Ishikawa (cell line): Measurements from ENCODE around the gene PTPRM.

Experiments
- CEBPB ChIP-seq: IDR thresholded peaks from 2 replicates; pipeline ENCODE4 v1.6.1; 2012
- CREB1 ChIP-seq: IDR thresholded peaks from 2 replicates; pipeline ENCODE4 v1.6.1; 2012; ENCODE audit warnings: low read depth
- EGR1 ChIP-seq: IDR thresholded peaks from 2 replicates; pipeline ENCODE4 v1.6.1; 2012
- EP300 ChIP-seq: IDR thresholded peaks from 2 replicates; pipeline ENCODE4 v1.6.1; 2012; ENCODE audit warnings: borderline replicate concordance
- FOXM1 ChIP-seq: IDR thresholded peaks from 2 replicates; pipeline ENCODE4 v1.6.1; 2012; ENCODE audit warnings: low read depth, borderline replicate concordance
- MAX ChIP-seq: IDR thresholded peaks from 2 replicates; pipeline ENCODE4 v1.6.1; 2012
- NFIC ChIP-seq: IDR thresholded peaks from 2 replicates; pipeline ENCODE4 v1.6.1; 2012
- RAD21 ChIP-seq: IDR thresholded peaks from 2 replicates; pipeline ENCODE4 v1.6.1; 2012; ENCODE audit warnings: low read depth
- TAF1 ChIP-seq: IDR thresholded peaks from 2 replicates; pipeline ENCODE4 v1.6.1; 2012; ENCODE audit warnings: low read depth, mild to moderate bottlenecking
- TCF12 ChIP-seq: IDR thresholded peaks from 2 replicates; pipeline ENCODE4 v1.6.1; 2012; ENCODE audit warnings: low read depth
- TEAD4 ChIP-seq: IDR thresholded peaks from 2 replicates; pipeline ENCODE4 v1.6.1; 2012
- YY1 ChIP-seq: IDR thresholded peaks from 2 replicates; pipeline ENCODE4 v1.6.1; 2012; ENCODE audit warnings: low read depth
- ZBTB7A ChIP-seq: IDR thresholded peaks from 2 replicates; pipeline ENCODE4 v1.6.1; 2012; ENCODE audit warnings: low read depth
- TF ChIP-seq, protein P1 (sequence below): IDR thresholded peaks from 2 replicates; pipeline ENCODE4 v1.6.1; 2012; ENCODE audit warnings: low read depth, mild to moderate bottlenecking
- TF ChIP-seq, protein P2 (sequence below): IDR thresholded peaks from 2 replicates; pipeline ENCODE4 v1.6.1; 2012

Gene PTPRM

DNA sequence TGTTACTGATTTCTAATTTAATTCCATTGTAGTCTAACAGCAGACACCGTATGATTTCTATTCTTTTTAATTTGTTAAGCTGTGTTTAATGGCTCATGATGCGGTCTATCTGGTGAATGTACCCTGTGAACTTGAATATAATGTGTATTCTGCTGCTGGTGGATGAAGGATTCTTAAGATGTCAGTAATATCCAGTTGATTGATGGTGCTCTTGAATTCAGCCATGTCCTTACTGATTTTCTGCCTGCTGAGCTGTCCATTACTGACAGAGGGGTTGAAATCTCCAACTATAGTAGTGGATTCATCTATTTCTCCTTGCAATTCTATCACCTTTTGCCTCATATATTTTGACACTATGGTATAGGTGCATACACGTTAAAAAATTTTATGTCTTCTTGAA lies 668.8 kb downstream of the PTPRM start:
- TF ChIP-seq, protein P1, sequence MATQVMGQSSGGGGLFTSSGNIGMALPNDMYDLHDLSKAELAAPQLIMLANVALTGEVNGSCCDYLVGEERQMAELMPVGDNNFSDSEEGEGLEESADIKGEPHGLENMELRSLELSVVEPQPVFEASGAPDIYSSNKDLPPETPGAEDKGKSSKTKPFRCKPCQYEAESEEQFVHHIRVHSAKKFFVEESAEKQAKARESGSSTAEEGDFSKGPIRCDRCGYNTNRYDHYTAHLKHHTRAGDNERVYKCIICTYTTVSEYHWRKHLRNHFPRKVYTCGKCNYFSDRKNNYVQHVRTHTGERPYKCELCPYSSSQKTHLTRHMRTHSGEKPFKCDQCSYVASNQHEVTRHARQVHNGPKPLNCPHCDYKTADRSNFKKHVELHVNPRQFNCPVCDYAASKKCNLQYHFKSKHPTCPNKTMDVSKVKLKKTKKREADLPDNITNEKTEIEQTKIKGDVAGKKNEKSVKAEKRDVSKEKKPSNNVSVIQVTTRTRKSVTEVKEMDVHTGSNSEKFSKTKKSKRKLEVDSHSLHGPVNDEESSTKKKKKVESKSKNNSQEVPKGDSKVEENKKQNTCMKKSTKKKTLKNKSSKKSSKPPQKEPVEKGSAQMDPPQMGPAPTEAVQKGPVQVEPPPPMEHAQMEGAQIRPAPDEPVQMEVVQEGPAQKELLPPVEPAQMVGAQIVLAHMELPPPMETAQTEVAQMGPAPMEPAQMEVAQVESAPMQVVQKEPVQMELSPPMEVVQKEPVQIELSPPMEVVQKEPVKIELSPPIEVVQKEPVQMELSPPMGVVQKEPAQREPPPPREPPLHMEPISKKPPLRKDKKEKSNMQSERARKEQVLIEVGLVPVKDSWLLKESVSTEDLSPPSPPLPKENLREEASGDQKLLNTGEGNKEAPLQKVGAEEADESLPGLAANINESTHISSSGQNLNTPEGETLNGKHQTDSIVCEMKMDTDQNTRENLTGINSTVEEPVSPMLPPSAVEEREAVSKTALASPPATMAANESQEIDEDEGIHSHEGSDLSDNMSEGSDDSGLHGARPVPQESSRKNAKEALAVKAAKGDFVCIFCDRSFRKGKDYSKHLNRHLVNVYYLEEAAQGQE, result no peak
- TF ChIP-seq CREB1, result no peak
- no peak for TF ChIP-seq YY1
- no peak for TF ChIP-seq ZBTB7A
- no peak for TF ChIP-seq EGR1
- TF ChIP-seq TEAD4, result no peak
- no peak for TF ChIP-seq NFIC
- no peak for TF ChIP-seq CEBPB
- no peak for TF ChIP-seq RAD21
- TF ChIP-seq MAX, result no peak
- no peak for TF ChIP-seq TCF12
- TF ChIP-seq FOXM1, result no peak
- TF ChIP-seq, protein P2, sequence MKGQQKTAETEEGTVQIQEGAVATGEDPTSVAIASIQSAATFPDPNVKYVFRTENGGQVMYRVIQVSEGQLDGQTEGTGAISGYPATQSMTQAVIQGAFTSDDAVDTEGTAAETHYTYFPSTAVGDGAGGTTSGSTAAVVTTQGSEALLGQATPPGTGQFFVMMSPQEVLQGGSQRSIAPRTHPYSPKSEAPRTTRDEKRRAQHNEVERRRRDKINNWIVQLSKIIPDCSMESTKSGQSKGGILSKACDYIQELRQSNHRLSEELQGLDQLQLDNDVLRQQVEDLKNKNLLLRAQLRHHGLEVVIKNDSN, result no peak
- TF ChIP-seq EP300, result no peak
- no peak for TF ChIP-seq TAF1

DNA sequence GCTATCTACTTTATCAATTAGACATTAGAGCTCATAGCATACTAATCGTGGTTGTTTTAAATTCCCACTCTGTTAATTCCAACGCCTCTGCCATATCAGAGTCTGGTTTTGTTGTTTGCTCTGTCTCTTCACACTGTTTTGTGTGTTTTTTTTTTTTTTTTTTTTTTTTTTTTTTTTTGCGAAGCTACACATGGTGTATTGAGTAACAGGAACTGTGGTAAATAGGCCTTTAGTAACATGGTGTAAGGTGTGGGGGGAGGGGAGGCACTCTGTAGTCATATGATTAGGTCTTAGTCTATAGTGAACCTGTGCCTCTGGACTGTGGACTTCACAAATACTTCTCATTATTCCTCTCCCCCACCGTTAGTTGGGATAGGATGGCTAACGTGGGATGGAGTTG lies 671.4 kb downstream of the PTPRM start:
- no peak for TF ChIP-seq MAX
- TF ChIP-seq ZBTB7A, result no peak
- no peak for TF ChIP-seq TEAD4
- TF ChIP-seq TCF12, result no peak
- no peak for TF ChIP-seq RAD21
- no peak for TF ChIP-seq YY1
- no peak for TF ChIP-seq CREB1
- TF ChIP-seq, protein P2, result no peak
- no peak for TF ChIP-seq NFIC
- no peak for TF ChIP-seq CEBPB
- no peak for TF ChIP-seq TAF1
- TF ChIP-seq, protein P1, result no peak
- no peak for TF ChIP-seq FOXM1

DNA sequence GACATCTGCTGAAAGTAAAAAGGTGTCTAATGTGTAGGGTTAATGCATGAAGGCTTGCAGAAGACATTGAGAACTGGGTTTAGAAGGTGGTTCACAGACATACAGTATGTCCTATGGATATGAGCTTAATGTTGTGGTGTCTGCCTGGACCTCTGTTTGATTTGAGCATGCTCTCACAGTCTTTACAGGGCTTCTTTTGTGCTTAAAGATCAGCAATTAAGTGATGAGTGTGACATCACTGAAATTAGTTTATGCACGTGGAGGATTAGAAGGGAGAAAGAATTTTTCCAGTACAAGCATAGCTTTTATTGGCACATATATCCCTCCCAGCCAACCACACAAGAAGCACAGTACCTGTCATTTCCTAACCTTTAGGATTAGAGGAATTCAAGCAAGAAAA lies 674.6 kb downstream of the PTPRM start:
- TF ChIP-seq TCF12, result no peak
- TF ChIP-seq TEAD4, result no peak
- no peak for TF ChIP-seq RAD21
- no peak for TF ChIP-seq EP300
- TF ChIP-seq, protein P2, result no peak
- no peak for TF ChIP-seq MAX
- TF ChIP-seq CEBPB, result no peak
- TF ChIP-seq NFIC, result no peak
- TF ChIP-seq FOXM1, result no peak
- TF ChIP-seq YY1, result no peak
- no peak for TF ChIP-seq ZBTB7A
- TF ChIP-seq EGR1, result no peak
- TF ChIP-seq, protein P1, result no peak
- no peak for TF ChIP-seq TAF1
- TF ChIP-seq CREB1, result no peak

GRCh38 chr18:8242151-8242696 lies 675.1 kb downstream of the PTPRM start:
- TF ChIP-seq MAX, result no peak
- TF ChIP-seq, protein P2, result no peak
- TF ChIP-seq NFIC, result no peak
- TF ChIP-seq, protein P1, result no peak
- TF ChIP-seq TEAD4, result no peak
- no peak for TF ChIP-seq FOXM1
- TF ChIP-seq EGR1, result no peak
- no peak for TF ChIP-seq YY1
- TF ChIP-seq TAF1, result no peak
- TF ChIP-seq ZBTB7A, result no peak
- no peak for TF ChIP-seq CREB1
- no peak for TF ChIP-seq TCF12
- no peak for TF ChIP-seq CEBPB
- TF ChIP-seq EP300, result no peak
- TF ChIP-seq RAD21, result no peak
